Measurements from ENCODE around the gene DGAT2L6.
"Not testable (repeated sequence)": the region's sequence is repeated elsewhere in the genome, so short reads cannot be mapped to it uniquely, and the experiment has no call there.

The DGAT2L6 gene

GRCh38 chrX:70190225-70190624 lies 12.9 kb downstream of the DGAT2L6 start:
- no peak overlapping the region for H3K4me3 ChIP-seq (ENCODE audit: low read depth, low read length)
- TF ChIP-seq, protein P1, sequence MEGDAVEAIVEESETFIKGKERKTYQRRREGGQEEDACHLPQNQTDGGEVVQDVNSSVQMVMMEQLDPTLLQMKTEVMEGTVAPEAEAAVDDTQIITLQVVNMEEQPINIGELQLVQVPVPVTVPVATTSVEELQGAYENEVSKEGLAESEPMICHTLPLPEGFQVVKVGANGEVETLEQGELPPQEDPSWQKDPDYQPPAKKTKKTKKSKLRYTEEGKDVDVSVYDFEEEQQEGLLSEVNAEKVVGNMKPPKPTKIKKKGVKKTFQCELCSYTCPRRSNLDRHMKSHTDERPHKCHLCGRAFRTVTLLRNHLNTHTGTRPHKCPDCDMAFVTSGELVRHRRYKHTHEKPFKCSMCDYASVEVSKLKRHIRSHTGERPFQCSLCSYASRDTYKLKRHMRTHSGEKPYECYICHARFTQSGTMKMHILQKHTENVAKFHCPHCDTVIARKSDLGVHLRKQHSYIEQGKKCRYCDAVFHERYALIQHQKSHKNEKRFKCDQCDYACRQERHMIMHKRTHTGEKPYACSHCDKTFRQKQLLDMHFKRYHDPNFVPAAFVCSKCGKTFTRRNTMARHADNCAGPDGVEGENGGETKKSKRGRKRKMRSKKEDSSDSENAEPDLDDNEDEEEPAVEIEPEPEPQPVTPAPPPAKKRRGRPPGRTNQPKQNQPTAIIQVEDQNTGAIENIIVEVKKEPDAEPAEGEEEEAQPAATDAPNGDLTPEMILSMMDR (IDR thresholded peaks at IDR 0.05; ENCODE audit: borderline replicate concordance, insufficient read depth, low read depth, low read length), result no peak

DNA sequence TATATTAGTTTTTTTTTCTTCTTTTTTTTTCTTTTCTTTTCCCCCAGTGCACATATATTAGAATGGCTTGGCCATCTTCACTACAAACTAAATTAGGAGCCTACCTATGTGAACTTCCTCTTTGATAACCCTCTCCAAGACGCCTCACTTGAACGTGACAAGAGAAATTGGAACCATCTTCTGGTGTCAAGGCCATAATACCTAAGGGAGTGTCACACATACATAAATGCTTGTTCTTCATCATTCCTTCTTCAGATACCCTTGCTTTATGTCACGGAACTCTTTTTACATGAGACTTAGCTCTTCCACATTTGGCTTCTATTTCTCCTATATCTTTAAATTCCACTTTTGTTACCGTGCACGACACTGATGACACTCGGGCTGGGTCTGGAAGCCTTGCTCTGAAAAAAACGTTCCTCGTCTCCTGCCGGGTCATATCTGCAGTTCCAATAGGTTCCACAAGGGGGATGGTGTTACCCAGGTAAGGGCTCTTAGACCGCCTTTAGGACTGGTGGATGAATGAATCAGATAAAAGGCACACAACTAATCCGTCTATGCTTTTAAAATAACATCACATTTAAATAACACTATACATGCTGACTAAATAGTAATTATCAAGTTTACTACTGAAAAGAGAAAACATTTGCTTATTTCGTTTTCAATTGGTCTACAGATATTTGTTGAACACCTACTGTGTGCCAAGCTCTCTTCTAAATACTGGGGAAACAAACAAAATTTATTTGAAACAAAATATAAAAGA lies 19.9 kb downstream of the DGAT2L6 start:
- H3K4me3 ChIP-seq (ENCODE audit: low read depth, low read length), result no peak overlapping the region

GRCh38 chrX:70201732-70202131 lies 24.4 kb downstream of the DGAT2L6 start:
- H3K4me3 ChIP-seq (ENCODE audit: low read depth, low read length), result no peak overlapping the region
- TF ChIP-seq, protein P1 (IDR thresholded peaks at IDR 0.05; ENCODE audit: borderline replicate concordance, insufficient read depth, low read depth, low read length), result no peak

More for the DNA sequence above, 19.9 kb downstream of the DGAT2L6 start:
- TF ChIP-seq, protein P1 (IDR thresholded peaks at IDR 0.05; ENCODE audit: borderline replicate concordance, insufficient read depth, low read depth, low read length), result peak; percentile 55; the same call in 1 of the 2 replicates

DNA sequence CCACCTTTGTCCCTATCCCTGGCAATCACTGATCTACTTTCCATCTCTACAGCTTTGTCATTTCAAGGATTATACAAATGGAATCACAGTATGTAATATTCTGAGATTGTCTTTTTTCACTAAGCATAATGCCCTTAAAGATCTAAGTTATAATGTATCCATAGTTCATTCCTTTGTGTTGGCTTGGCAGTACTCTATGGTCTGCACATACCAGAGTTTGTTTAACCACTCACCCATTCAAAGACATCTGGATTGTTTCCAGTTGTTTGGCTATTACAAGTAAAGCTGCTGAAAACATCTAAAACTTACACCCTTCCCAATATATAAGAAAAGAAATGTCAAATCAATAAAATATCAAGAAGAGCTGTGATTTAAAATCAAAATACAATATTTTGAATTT lies 31.2 kb downstream of the DGAT2L6 start:
- TF ChIP-seq, protein P1 (IDR thresholded peaks at IDR 0.05; ENCODE audit: borderline replicate concordance, insufficient read depth, low read depth, low read length), result no peak
- H3K4me3 ChIP-seq (ENCODE audit: low read depth, low read length), result no peak overlapping the region

- H3K4me3 ChIP-seq (ENCODE audit: low read depth, low read length), result not testable (repeated sequence)
Measured at GRCh38 chrX:70209570-70209969, 32.3 kb downstream of the DGAT2L6 start.

DNA sequence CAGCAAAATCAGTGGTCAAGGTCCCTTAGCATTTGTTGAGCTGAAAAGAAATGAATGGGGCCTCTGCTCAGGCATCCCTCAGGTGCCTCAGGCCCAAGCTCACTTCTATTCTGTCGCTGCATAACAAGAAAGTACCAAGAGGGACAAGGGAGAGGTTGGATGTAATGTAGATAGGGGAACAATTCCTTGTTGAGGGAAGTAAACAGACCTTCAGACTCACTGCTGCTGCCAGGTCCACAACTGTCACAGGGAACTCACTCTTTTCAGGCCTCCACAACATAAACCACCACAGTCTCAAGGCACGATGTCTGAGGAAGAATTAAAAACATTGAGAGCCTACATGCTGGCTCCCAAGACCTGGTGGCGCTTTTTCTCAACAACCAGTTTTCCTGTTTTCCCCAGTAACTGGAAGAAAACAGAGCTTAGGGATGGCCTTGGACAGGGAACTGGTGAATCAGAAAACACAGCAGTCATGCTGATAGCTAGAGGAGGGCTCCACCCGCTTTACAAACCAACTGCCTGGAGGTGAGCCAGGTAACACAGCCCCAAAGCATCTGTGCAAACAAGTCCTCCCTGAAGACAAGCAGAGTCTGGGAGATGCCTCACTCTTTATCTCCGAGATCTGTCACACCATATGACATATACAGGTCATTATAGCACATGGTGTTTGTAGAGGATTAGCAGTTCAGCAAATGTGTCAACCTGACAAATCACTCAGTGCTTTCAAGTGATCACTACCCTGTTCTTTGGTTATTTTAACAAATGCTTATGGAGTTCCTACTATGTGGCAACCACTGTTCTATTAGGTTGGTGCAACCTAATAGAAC lies 42.9 kb downstream of the DGAT2L6 start:
- TF ChIP-seq, protein P1 (IDR thresholded peaks at IDR 0.05; ENCODE audit: borderline replicate concordance, insufficient read depth, low read depth, low read length), result no peak
- H3K4me3 ChIP-seq (ENCODE audit: low read depth, low read length), result no peak overlapping the region

GRCh38 chrX:70226048-70226447 lies 48.8 kb downstream of the DGAT2L6 start:
- TF ChIP-seq, protein P1 (IDR thresholded peaks at IDR 0.05; ENCODE audit: borderline replicate concordance, insufficient read depth, low read depth, low read length), result no peak
- H3K4me3 ChIP-seq (ENCODE audit: low read depth, low read length), result no peak overlapping the region

Data from GM12875 (cell line).